Measurements from ENCODE around the gene ELAVL3.
A peak's percentile ranks its signal among the peaks of the same experiment; 100 is the strongest.

ELAVL3 gene

GRCh38 chr19:11499890-11500420 lies 19.1 kb upstream of the ELAVL3 start:
- POLR2A ChIA-PET, result interaction anchor here (1.6 kb wide), 1 partner anchor 17 kb away, joined by 3 read pairs; no protein-coding TSS in a partner anchor
- TF ChIP-seq ARNT (IDR thresholded peaks at IDR 0.05) (no peak), ZNF384 (IDR thresholded peaks at IDR 0.05) (no peak), SUZ12 (IDR thresholded peaks at IDR 0.05) (no peak), PKNOX1 (IDR thresholded peaks at IDR 0.05) (no peak), SP1 (IDR thresholded peaks at IDR 0.05) (no peak), BHLHE40 (IDR thresholded peaks at IDR 0.05; ENCODE audit: borderline replicate concordance) (no peak), FOXM1 (IDR thresholded peaks at IDR 0.05; ENCODE audit: borderline replicate concordance) (no peak), LEF1 (IDR thresholded peaks at IDR 0.05; ENCODE audit: borderline replicate concordance) (no peak), CTBP1 (IDR thresholded peaks at IDR 0.05; ENCODE audit: borderline replicate concordance) (no peak), FOXK2 (IDR thresholded peaks at IDR 0.05) (no peak), ELF4 (IDR thresholded peaks at IDR 0.05) (no peak), NFRKB (IDR thresholded peaks at IDR 0.05) (no peak), L3MBTL2 (conservative IDR thresholded peaks at IDR 0.05) (no peak), HDGF (IDR thresholded peaks at IDR 0.05; ENCODE audit: borderline replicate concordance) (no peak)
- CTCF ChIA-PET, result interaction anchor here (0.7 kb wide), 1 partner anchor 33 kb away, joined by 3 read pairs; no protein-coding TSS in a partner anchor
- no peak for DNase-seq (ENCODE audit: extremely low spot score)

GRCh38 chr19:11499220-11499726 lies 18.4 kb upstream of the ELAVL3 start:
- ChIA-PET CTCF (interaction anchor here (0.7 kb wide), 1 partner anchor 32 kb away, joined by 3 read pairs; no protein-coding TSS in a partner anchor), POLR2A (no interaction called here)
- TF ChIP-seq NFRKB (IDR thresholded peaks at IDR 0.05) (no peak), FOXM1 (IDR thresholded peaks at IDR 0.05; ENCODE audit: borderline replicate concordance) (no peak)
- peak; percentile 4 for DNase-seq (ENCODE audit: extremely low spot score)

- ChIA-PET POLR2A (no interaction called here), CTCF (interaction anchor here (0.9 kb wide), 1 partner anchor 14 kb away, joined by 4 read pairs; no protein-coding TSS in a partner anchor)
- peak; percentile 80 for DNase-seq (ENCODE audit: extremely low spot score)
- TF ChIP-seq HDGF (IDR thresholded peaks at IDR 0.05; ENCODE audit: borderline replicate concordance) (no peak), BHLHE40 (IDR thresholded peaks at IDR 0.05; ENCODE audit: borderline replicate concordance) (no peak), CTBP1 (IDR thresholded peaks at IDR 0.05; ENCODE audit: borderline replicate concordance) (no peak), L3MBTL2 (conservative IDR thresholded peaks at IDR 0.05) (no peak), NFRKB (IDR thresholded peaks at IDR 0.05) (no peak), ELF4 (IDR thresholded peaks at IDR 0.05) (no peak), FOXM1 (IDR thresholded peaks at IDR 0.05; ENCODE audit: borderline replicate concordance) (no peak), SUZ12 (IDR thresholded peaks at IDR 0.05) (no peak), FOXA1 (IDR thresholded peaks at IDR 0.05) (no peak), ZNF384 (IDR thresholded peaks at IDR 0.05) (no peak)
Measured at GRCh38 chr19:11496391-11497163, 15.7 kb upstream of the ELAVL3 start.

- DNase-seq (ENCODE audit: extremely low spot score), result no peak
- CTCF ChIA-PET, result interaction anchor here (0.9 kb wide), 1 partner anchor 13 kb away, joined by 4 read pairs; no protein-coding TSS in a partner anchor
- TF ChIP-seq LEF1 (IDR thresholded peaks at IDR 0.05; ENCODE audit: borderline replicate concordance), result no peak
- no peak for TF ChIP-seq HDGF (IDR thresholded peaks at IDR 0.05; ENCODE audit: borderline replicate concordance)
- TF ChIP-seq L3MBTL2 (conservative IDR thresholded peaks at IDR 0.05), result no peak
- TF ChIP-seq ELF4 (IDR thresholded peaks at IDR 0.05), result no peak
- TF ChIP-seq FOXM1 (IDR thresholded peaks at IDR 0.05; ENCODE audit: borderline replicate concordance), result no peak
- no peak for TF ChIP-seq SUZ12 (IDR thresholded peaks at IDR 0.05)
- TF ChIP-seq PKNOX1 (IDR thresholded peaks at IDR 0.05), result no peak
- no peak for TF ChIP-seq FOXA1 (IDR thresholded peaks at IDR 0.05)
- no peak for TF ChIP-seq CTBP1 (IDR thresholded peaks at IDR 0.05; ENCODE audit: borderline replicate concordance)
- no peak for TF ChIP-seq BHLHE40 (IDR thresholded peaks at IDR 0.05; ENCODE audit: borderline replicate concordance)
- TF ChIP-seq ARNT (IDR thresholded peaks at IDR 0.05), result no peak
- no peak for TF ChIP-seq ZNF384 (IDR thresholded peaks at IDR 0.05)
- POLR2A ChIA-PET, result no interaction called here
Measured at GRCh38 chr19:11495885-11496284, 15.0 kb upstream of the ELAVL3 start.

GRCh38 chr19:11495481-11495880 lies 14.6 kb upstream of the ELAVL3 start:
- CTCF ChIA-PET, result no interaction called here
- POLR2A ChIA-PET, result no interaction called here
- TF ChIP-seq ZNF384 (IDR thresholded peaks at IDR 0.05), result no peak
- no peak for TF ChIP-seq TARDBP (IDR thresholded peaks at IDR 0.05)
- TF ChIP-seq HDGF (IDR thresholded peaks at IDR 0.05; ENCODE audit: borderline replicate concordance), result no peak
- TF ChIP-seq FOXK2 (IDR thresholded peaks at IDR 0.05), result no peak
- no peak for TF ChIP-seq SUZ12 (IDR thresholded peaks at IDR 0.05)
- no peak for DNase-seq (ENCODE audit: extremely low spot score)

GRCh38 chr19:11494634-11495285 lies 13.9 kb upstream of the ELAVL3 start:
- no peak for DNase-seq (ENCODE audit: extremely low spot score)
- ChIA-PET CTCF (interaction anchor here (1.6 kb wide), 1 partner anchor 12 kb away, joined by 5 read pairs; no protein-coding TSS in a partner anchor), POLR2A (no interaction called here)
- no peak for TF ChIP-seq PKNOX1 (IDR thresholded peaks at IDR 0.05)
- no peak for TF ChIP-seq ZNF384 (IDR thresholded peaks at IDR 0.05)
- TF ChIP-seq HDGF (IDR thresholded peaks at IDR 0.05; ENCODE audit: borderline replicate concordance), result no peak
- no peak for TF ChIP-seq SP1 (IDR thresholded peaks at IDR 0.05)
- TF ChIP-seq LEF1 (IDR thresholded peaks at IDR 0.05; ENCODE audit: borderline replicate concordance), result no peak
- no peak for TF ChIP-seq SUZ12 (IDR thresholded peaks at IDR 0.05)
- no peak for TF ChIP-seq FOXA1 (IDR thresholded peaks at IDR 0.05)
- TF ChIP-seq L3MBTL2 (conservative IDR thresholded peaks at IDR 0.05), result no peak
- TF ChIP-seq BHLHE40 (IDR thresholded peaks at IDR 0.05; ENCODE audit: borderline replicate concordance), result no peak
- no peak for TF ChIP-seq TARDBP (IDR thresholded peaks at IDR 0.05)
- no peak for TF ChIP-seq FOXK2 (IDR thresholded peaks at IDR 0.05)
- no peak for TF ChIP-seq ELF4 (IDR thresholded peaks at IDR 0.05)
- TF ChIP-seq ARNT (IDR thresholded peaks at IDR 0.05), result no peak
- TF ChIP-seq NFRKB (IDR thresholded peaks at IDR 0.05), result no peak

Data from HEK293T (cell line).